Measurements from ENCODE around the gene ADGRG6. TPM values are rescaled to one million over a fixed set of nuclear protein-coding genes. Genes with fewer than 3 reads are reported as not detected.

ADGRG6 gene
- total and polyA plus RNA-seq, 2 of the 8 experiments (the other 6 are each of a cell fraction or from before 2014, with no cell fraction given), result 1.1 to 6.2 TPM

DNA sequence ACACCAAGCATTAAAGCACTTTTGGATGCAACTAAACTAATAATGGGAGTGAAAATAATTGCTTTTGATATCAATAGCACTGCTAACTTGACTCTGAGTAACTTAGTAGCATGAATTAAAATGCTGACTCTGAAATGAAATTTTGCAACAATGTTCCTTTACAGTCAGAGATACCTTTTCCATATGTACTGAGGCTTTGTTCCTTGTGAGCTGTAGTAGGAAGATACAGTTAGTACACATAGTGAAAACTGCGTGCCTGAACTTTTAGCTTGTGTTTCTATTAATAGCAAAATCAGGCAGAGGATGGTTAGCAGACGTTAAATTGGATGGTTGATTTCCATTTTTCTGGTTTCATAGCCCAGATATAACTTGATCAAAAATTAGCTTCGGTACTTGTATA lies 18.6 kb downstream of the ADGRG6 start:
- Histone ChIP-seq H3K79me1 (ENCODE audit: low read depth, low read length) (no peaks in the 10 kb centered on the region; the same call in 1 of the 2 replicates), H3K36me3 (ENCODE audit: control insufficient read depth in 2 of 4, insufficient read depth in 4 of 4, low read length in 3 of 4) (no peaks in the 10 kb centered on the region), H4K91ac (replicated peaks; ENCODE audit: insufficient read length, low read length) (no peak overlapping the region), H3K14ac (ENCODE audit: insufficient read length) (no peak overlapping the region), H3K9me3 (ENCODE audit: insufficient read depth in 2 of 2, low read depth in 1 of 2, low read length in 1 of 2) (no peaks in the 10 kb centered on the region), H3K23ac (ENCODE audit: insufficient read length) (no peak overlapping the region), H2BK15ac (ENCODE audit: low read length) (no peak overlapping the region), H2AFZ (ENCODE audit: low read length) (no peak overlapping the region), H3K4me1 (replicated peaks in 1 of 4; ENCODE audit: control insufficient read depth in 3 of 4, insufficient read depth in 4 of 4, low read length in 3 of 4) (peaks cover 0 to 2% (median 0%) of the 10 kb centered on the region in 4 experiments; a peak in 1 of 7 replicates), H4K20me1 (replicated peaks in 1 of 2; ENCODE audit: control insufficient read depth in 1 of 2, insufficient read depth in 2 of 2, low read length in 2 of 2) (no peaks in the 10 kb centered on the region), H3K4ac (replicated peaks; ENCODE audit: insufficient read length, low read depth, low read length) (no peak overlapping the region), H2BK120ac (replicated peaks; ENCODE audit: low read depth, low read length) (no peak overlapping the region), H2BK20ac (ENCODE audit: low read length) (no peak overlapping the region), H2BK5ac (ENCODE audit: low read depth, low read length) (no peak overlapping the region), H2BK12ac (ENCODE audit: low read depth, low read length) (no peak overlapping the region), H3K4me2 (ENCODE audit: insufficient read depth in 1 of 2, low read depth in 2 of 2, low read length in 2 of 2) (no peak overlapping the region), H3K56ac (replicated peaks; ENCODE audit: insufficient read length, low read depth, low read length) (no peak overlapping the region), H4K5ac (ENCODE audit: insufficient read length, low read depth, low read length) (no peak overlapping the region), H2AK5ac (ENCODE audit: low read depth, low read length) (no peak overlapping the region), H3K18ac (ENCODE audit: extremely low read depth, low read length) (no peak overlapping the region), H4K8ac (ENCODE audit: extremely low read depth, insufficient read depth, low read length) (no peak overlapping the region), H3K4me3 (ENCODE audit: extremely low read depth in 1 of 4, insufficient read depth in 2 of 4, low read depth in 3 of 4, low read length in 4 of 4) (no peak overlapping the region), H3K9ac (replicated peaks in 1 of 4; ENCODE audit: extremely low read depth in 1 of 4, low read depth in 3 of 4, low read length in 3 of 4) (no peak overlapping the region), H3K27ac (ENCODE audit: low read depth, low read length) (no peak overlapping the region), H3K79me2 (ENCODE audit: control insufficient read depth in 1 of 2, insufficient read depth in 2 of 2, low read length in 2 of 2) (no peaks in the 10 kb centered on the region), H3K23me2 (ENCODE audit: low read depth, low read length) (no peaks in the 10 kb centered on the region), H3K27me3 (replicated peaks in 1 of 4; ENCODE audit: control insufficient read depth in 3 of 4, extremely low read depth in 1 of 4, insufficient read depth in 3 of 4, low read length in 3 of 4) (no peaks in the 10 kb centered on the region)
- FAIRE-seq (no peak), DNase-seq (ENCODE audit: low read depth in 1 of 2, low spot score in 2 of 2) (no peak)
- ChIA-PET POLR2A (ENCODE audit: partially characterized antibody) (no interaction called here), CTCF (ENCODE audit: partially characterized antibody) (interaction anchor here (0.6 to 1.3 kb wide), 2 partner anchors 68 to 112 kb away, joined by 3 to 4 read pairs; no protein-coding TSS in a partner anchor)
- WGBS, 2 experiments (ENCODE audit: extremely low coverage in 1 of 2, insufficient coverage in 1 of 2, insufficient read length in 1 of 2, insufficient replicate concordance in 2 of 2, low coverage in 1 of 2, low lambda C conversion rate in 2 of 2, missing lambda C conversion rate in 1 of 2), result 88% methylated on average over 3 of the region's 3 CpGs; no CpG with 5 or more reads in 1 of the 2 experiments
- TF ChIP-seq SP4 (IDR thresholded peaks at IDR 0.05; ENCODE audit: low read length) (no peak), BACH1 (IDR thresholded peaks at IDR 0.05; ENCODE audit: low read length) (no peak), ZNF274 (IDR thresholded peaks at IDR 0.05; ENCODE audit: borderline replicate concordance, extremely low read depth, low read length) (no peak), SP2 (IDR thresholded peaks at IDR 0.05; ENCODE audit: low read length) (no peak), TAF7 (optimal IDR thresholded peaks at IDR 0.05; ENCODE audit: borderline replicate concordance, low read depth, low read length) (no peak), EGR1 (IDR thresholded peaks at IDR 0.05; ENCODE audit: borderline replicate concordance, low read depth, low read length) (no peak), RFX5 (IDR thresholded peaks at IDR 0.05; ENCODE audit: borderline replicate concordance, low read depth, low read length) (no peak), JUND (IDR thresholded peaks at IDR 0.05; ENCODE audit: low read length) (no peak), SAP30 (IDR thresholded peaks at IDR 0.05; ENCODE audit: insufficient read depth, insufficient replicate concordance, low read length) (no peak)
- TF ChIP-seq, protein P1, sequence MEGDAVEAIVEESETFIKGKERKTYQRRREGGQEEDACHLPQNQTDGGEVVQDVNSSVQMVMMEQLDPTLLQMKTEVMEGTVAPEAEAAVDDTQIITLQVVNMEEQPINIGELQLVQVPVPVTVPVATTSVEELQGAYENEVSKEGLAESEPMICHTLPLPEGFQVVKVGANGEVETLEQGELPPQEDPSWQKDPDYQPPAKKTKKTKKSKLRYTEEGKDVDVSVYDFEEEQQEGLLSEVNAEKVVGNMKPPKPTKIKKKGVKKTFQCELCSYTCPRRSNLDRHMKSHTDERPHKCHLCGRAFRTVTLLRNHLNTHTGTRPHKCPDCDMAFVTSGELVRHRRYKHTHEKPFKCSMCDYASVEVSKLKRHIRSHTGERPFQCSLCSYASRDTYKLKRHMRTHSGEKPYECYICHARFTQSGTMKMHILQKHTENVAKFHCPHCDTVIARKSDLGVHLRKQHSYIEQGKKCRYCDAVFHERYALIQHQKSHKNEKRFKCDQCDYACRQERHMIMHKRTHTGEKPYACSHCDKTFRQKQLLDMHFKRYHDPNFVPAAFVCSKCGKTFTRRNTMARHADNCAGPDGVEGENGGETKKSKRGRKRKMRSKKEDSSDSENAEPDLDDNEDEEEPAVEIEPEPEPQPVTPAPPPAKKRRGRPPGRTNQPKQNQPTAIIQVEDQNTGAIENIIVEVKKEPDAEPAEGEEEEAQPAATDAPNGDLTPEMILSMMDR (IDR thresholded peaks at IDR 0.05; ENCODE audit: control extremely low read depth in 1 of 3, insufficient read depth in 1 of 3, low read depth in 1 of 3, low read length in 3 of 3), result no peak
- TF ChIP-seq, protein P2, sequence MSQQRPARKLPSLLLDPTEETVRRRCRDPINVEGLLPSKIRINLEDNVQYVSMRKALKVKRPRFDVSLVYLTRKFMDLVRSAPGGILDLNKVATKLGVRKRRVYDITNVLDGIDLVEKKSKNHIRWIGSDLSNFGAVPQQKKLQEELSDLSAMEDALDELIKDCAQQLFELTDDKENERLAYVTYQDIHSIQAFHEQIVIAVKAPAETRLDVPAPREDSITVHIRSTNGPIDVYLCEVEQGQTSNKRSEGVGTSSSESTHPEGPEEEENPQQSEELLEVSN (IDR thresholded peaks at IDR 0.05), result no peak

All from H1 (cell line).